Fibroblast of lung (primary cell): ENCODE data around the gene GAS7.

Experiments
- EZH2 ChIP-seq: IDR thresholded peaks from 2 replicates; pipeline ENCODE4 v1.5.1; 2012; ENCODE audit warnings: low read length, control low read depth, mild to moderate bottlenecking; ENCODE audit errors: missing control alignments
- TF ChIP-seq, protein P1 (sequence below), 2 donors: IDR thresholded peaks in 1 of 2; conservative IDR thresholded peaks in 1 of 2; 1 replicate in 1 of 2; 2 replicates in 1 of 2; pipeline ENCODE4 v1.5.1; 2011 to 2012; ENCODE audit warnings: low read length in 2 of 2, control low read depth in 1 of 2, inconsistent platforms in 1 of 2, low read depth in 1 of 2, mild to moderate bottlenecking in 1 of 2

DNA sequence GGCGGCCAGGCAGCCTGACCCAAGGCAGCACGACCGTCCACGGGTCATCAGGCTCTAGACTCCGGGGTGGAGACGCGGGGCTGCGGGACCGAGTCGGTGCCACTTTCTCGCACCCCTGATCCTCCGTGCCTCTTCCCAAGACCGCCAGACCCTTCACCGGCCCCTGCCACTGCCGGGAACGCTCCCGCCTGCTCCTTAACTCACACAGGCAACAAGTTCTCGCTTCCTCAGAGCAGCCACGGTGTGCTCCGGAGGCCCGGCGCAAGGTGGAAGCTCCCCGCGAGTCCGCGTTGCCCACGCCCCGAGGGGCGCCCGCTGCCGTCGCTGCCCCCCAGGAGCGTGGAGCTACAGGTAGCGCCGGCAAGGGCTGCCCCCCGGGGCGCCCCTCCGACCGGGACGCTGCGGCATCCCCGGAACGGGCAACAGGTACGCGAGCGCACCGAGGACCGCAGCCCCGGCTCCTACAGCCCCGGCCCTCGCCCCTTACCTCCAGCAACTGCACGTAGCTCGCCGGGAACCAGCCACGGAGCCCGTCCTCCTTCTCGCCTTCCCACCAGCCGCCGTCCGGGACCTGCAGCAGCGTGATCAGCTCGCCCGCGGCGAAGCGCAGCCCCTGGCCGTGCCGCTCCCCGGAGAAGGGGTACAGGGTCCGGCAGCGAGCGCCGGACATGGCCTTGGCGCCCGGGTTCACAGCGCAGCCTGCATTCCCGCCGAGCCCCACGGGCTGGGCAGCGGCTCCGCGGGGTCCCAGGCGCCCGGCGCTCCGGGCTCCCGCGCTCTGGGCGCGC, 491 bp downstream of the GAS7 start:
- TF ChIP-seq, protein P1, sequence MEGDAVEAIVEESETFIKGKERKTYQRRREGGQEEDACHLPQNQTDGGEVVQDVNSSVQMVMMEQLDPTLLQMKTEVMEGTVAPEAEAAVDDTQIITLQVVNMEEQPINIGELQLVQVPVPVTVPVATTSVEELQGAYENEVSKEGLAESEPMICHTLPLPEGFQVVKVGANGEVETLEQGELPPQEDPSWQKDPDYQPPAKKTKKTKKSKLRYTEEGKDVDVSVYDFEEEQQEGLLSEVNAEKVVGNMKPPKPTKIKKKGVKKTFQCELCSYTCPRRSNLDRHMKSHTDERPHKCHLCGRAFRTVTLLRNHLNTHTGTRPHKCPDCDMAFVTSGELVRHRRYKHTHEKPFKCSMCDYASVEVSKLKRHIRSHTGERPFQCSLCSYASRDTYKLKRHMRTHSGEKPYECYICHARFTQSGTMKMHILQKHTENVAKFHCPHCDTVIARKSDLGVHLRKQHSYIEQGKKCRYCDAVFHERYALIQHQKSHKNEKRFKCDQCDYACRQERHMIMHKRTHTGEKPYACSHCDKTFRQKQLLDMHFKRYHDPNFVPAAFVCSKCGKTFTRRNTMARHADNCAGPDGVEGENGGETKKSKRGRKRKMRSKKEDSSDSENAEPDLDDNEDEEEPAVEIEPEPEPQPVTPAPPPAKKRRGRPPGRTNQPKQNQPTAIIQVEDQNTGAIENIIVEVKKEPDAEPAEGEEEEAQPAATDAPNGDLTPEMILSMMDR (conservative IDR thresholded peaks at IDR 0.05 in 1 of 2, IDR thresholded peaks at IDR 0.05 in 1 of 2; ENCODE audit: low read depth in 1 of 2, low read length in 2 of 2), result no peak
- peak; percentile 63 for TF ChIP-seq EZH2
